SU-DHL-6 (cell line): ENCODE data around the gene FGF19.

Experiments used
- H2AFZ ChIP-seq: fragments of 200-600 bp; sonication (generic); 2 replicates; pipeline ENCODE4 v1.6.1; 2014; ENCODE audit warnings: low read depth, mild to moderate bottlenecking, moderate library complexity, mixed read lengths, antibody characterized with exemption, low read length; ENCODE audit not compliant: severe bottlenecking
- H3F3A ChIP-seq: fragments of 200-600 bp; shearing (Covaris generic); 2 replicates; pipeline ENCODE4 v1.6.0; 2016; ENCODE audit warnings: antibody characterized with exemption, mild to moderate bottlenecking; ENCODE audit not compliant: insufficient read depth
- H3K27ac ChIP-seq: fragments of 200-600 bp; sonication (generic); 2 replicates; pipeline ENCODE4 v1.5.1; 2016; ENCODE audit warnings: low read depth, mild to moderate bottlenecking, low read length, moderate library complexity, mixed read lengths
- H3K27me3 ChIP-seq: fragments of 200-600 bp; sonication (generic), shearing (Covaris generic); 2 replicates; pipeline ENCODE4 v1.6.0; 2014; ENCODE audit warnings: mild to moderate bottlenecking, low read length
- H3K36me3 ChIP-seq: fragments of 200-600 bp; sonication (generic); 2 replicates; pipeline ENCODE4 v1.6.1; 2014; ENCODE audit warnings: mild to moderate bottlenecking, low read length, mixed read lengths
- H3K4me2 ChIP-seq: fragments of 300-600, 200-600 bp; shearing (Covaris generic), sonication (generic); 2 replicates; pipeline ENCODE4 v1.6.0; 2014; ENCODE audit warnings: low read length, low read depth, mild to moderate bottlenecking; ENCODE audit not compliant: poor library complexity, severe bottlenecking
- H3K4me3 ChIP-seq: fragments of 200-600 bp; sonication (generic); 2 replicates; pipeline ENCODE4 v1.5.1; 2014; ENCODE audit warnings: antibody characterized with exemption, low read length, mild to moderate bottlenecking, mixed read lengths; ENCODE audit not compliant: insufficient read depth, poor library complexity, severe bottlenecking
- H3K79me2 ChIP-seq: fragments of 200-600 bp; sonication (generic); 2 replicates; pipeline ENCODE4 v1.6.1; 2014; ENCODE audit warnings: mild to moderate bottlenecking, low read length, moderate library complexity; ENCODE audit not compliant: insufficient read depth
- H3K9ac ChIP-seq: fragments of 200-600 bp; sonication (generic); 2 replicates; pipeline ENCODE4 v1.7.0; 2014; ENCODE audit warnings: mild to moderate bottlenecking, low read length
- H3K9me2 ChIP-seq: fragments of 200-600 bp; sonication (generic); replicated peaks from 2 replicates; pipeline ENCODE4 v1.6.1; 2014; ENCODE audit warnings: low read length; ENCODE audit not compliant: insufficient read depth
- H3K9me3 ChIP-seq: fragments of 200-600 bp; sonication (generic); 2 replicates; pipeline ENCODE4 v1.6.1; 2014; ENCODE audit warnings: low read length, mixed read lengths; ENCODE audit not compliant: insufficient read depth
- H4K20me1 ChIP-seq: fragments of 200-600 bp; sonication (generic); 2 replicates; pipeline ENCODE4 v1.6.1; 2014; ENCODE audit warnings: low read depth, mild to moderate bottlenecking, antibody characterized with exemption, low read length, moderate library complexity, mixed read lengths
- CTCF ChIP-seq: fragments of 200-600 bp; sonication (generic); IDR thresholded peaks from one replicate; pipeline ENCODE4 v1.5.1; 2017; ENCODE audit warnings: antibody characterized with exemption, mild to moderate bottlenecking, low read length, moderate library complexity; ENCODE audit not compliant: insufficient read depth, poor library complexity, severe bottlenecking
- EZH2phosphoT487 ChIP-seq: fragments of 200-600 bp; sonication (generic), shearing (Covaris generic); conservative IDR thresholded peaks from 2 replicates; pipeline ENCODE4 v1.6.1; 2018; ENCODE audit warnings: mild to moderate bottlenecking, antibody characterized with exemption, low read length, moderate library complexity, mixed read lengths

FGF19 gene

DNA sequence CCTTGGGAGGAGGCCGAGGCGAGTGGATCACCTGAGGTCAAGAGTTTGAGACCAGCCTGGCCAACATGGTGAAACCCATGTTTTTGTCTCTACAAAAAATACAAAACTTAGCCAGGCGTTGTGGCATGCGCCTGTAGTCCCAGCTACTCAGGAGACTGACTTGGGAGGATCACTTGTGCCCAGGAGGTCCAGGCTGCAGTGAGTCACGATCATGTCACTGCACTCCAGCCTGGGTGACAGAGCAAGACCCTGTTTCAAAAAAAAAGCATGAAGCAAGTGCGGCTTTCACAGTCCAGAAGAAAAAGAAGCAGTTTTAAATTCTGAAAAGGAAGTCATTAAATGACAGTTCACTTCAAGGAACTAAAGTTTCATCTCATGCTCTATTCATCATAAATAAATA, 21.6 kb downstream of the FGF19 start:
- Histone ChIP-seq H2AFZ (no peak overlapping the region), H3K4me2 (no peak overlapping the region), H3K36me3 (no peaks in the 10 kb centered on the region), H3K27ac (no peak overlapping the region), H3K9me2 (no peaks in the 10 kb centered on the region), H3K9ac (no peak overlapping the region), H3K4me3 (no peak overlapping the region), H4K20me1 (no peaks in the 10 kb centered on the region), H3K27me3 (no peaks in the 10 kb centered on the region), H3K9me3 (no peaks in the 10 kb centered on the region), H3K79me2 (no peaks in the 10 kb centered on the region), H3F3A (no peaks in the 10 kb centered on the region)
- TF ChIP-seq EZH2phosphoT487 (no peak), CTCF (no peak)

- H3K9me3 ChIP-seq: no peaks in the 10 kb centered on the region
- H3K9me2 ChIP-seq: no peaks in the 10 kb centered on the region
- no peak overlapping the region for H3K27ac ChIP-seq
- H3K79me2 ChIP-seq: no peaks in the 10 kb centered on the region
- H3K4me3 ChIP-seq: no peak overlapping the region
- H4K20me1 ChIP-seq: no peaks in the 10 kb centered on the region
- no peak overlapping the region for H3K9ac ChIP-seq
- no peak overlapping the region for H2AFZ ChIP-seq
- no peaks in the 10 kb centered on the region for H3F3A ChIP-seq
- no peaks in the 10 kb centered on the region for H3K27me3 ChIP-seq
- no peaks in the 10 kb centered on the region for H3K36me3 ChIP-seq
- no peak for TF ChIP-seq CTCF
- no peak for TF ChIP-seq EZH2phosphoT487
- H3K4me2 ChIP-seq: no peak overlapping the region
Observed at GRCh38 chr11:69680688-69681087, 23.1 kb downstream of the FGF19 start.

GRCh38 chr11:69677749-69678148, 26.1 kb downstream of the FGF19 start:
- Histone ChIP-seq H3F3A (no peaks in the 10 kb centered on the region), H3K9ac (no peak overlapping the region), H3K36me3 (no peaks in the 10 kb centered on the region), H3K79me2 (peaks cover 24% of the 10 kb centered on the region), H2AFZ (no peak overlapping the region), H3K27me3 (no peaks in the 10 kb centered on the region), H3K4me2 (no peak overlapping the region), H3K4me3 (no peak overlapping the region), H3K9me3 (no peaks in the 10 kb centered on the region), H3K27ac (no peak overlapping the region), H4K20me1 (no peaks in the 10 kb centered on the region; the same call in 1 of the 2 replicates), H3K9me2 (no peaks in the 10 kb centered on the region)
- TF ChIP-seq EZH2phosphoT487: no peak
- TF ChIP-seq CTCF: no peak
